DND-41 (cell line): ENCODE measurements around the gene SRD5A1.

Source experiments
- ATAC-seq: fragments of 200-7000 bp; cut with Tn5 transposase; 3 replicates; pipeline ENCODE4 v1.9.1; 2021; ENCODE audit warnings: low read depth; ENCODE audit not compliant: insufficient read depth
- DNase-seq: peaks from one replicate; pipeline ENCODE4 v3.0.0-alpha.2; 2020
- H2AFZ ChIP-seq: 2 replicates; pipeline ENCODE4 v1.6.0; 2012; ENCODE audit warnings: low read depth, low read length
- H3K27ac ChIP-seq: 2 replicates; pipeline ENCODE4 v1.5.1; 2012; ENCODE audit warnings: low read length, inconsistent platforms
- H3K27me3 ChIP-seq: fragments of 200-600 bp; sonication (generic); 2 replicates; pipeline ENCODE4 v1.6.0; 2012; ENCODE audit warnings: low read length, mild to moderate bottlenecking, inconsistent platforms; ENCODE audit not compliant: insufficient read depth, poor library complexity
- H3K36me3 ChIP-seq: 2 replicates; pipeline ENCODE4 v1.5.1; 2012; ENCODE audit warnings: low read length, inconsistent platforms; ENCODE audit not compliant: insufficient read depth
- H3K4me1 ChIP-seq: 2 replicates; pipeline ENCODE4 v1.5.1; 2012; ENCODE audit warnings: mild to moderate bottlenecking, low read length; ENCODE audit not compliant: insufficient read depth
- H3K4me2 ChIP-seq: 2 replicates; pipeline ENCODE4 v1.6.0; 2012; ENCODE audit warnings: mild to moderate bottlenecking, moderate library complexity, low read length, inconsistent platforms; ENCODE audit not compliant: insufficient read depth
- H3K4me3 ChIP-seq, 2 experiments: fragments of 200-600 bp in 1 of 2; shearing (Covaris generic) in 1 of 2; 2 replicates each; pipeline ENCODE4 v1.5.1; 2012 to 2016; ENCODE audit warnings: inconsistent platforms in 2 of 2, low read length in 2 of 2, mild to moderate bottlenecking in 2 of 2, low read depth in 1 of 2, moderate library complexity in 1 of 2
- H3K79me2 ChIP-seq: 2 replicates; pipeline ENCODE4 v1.6.0; 2012; ENCODE audit warnings: low read length, inconsistent platforms; ENCODE audit not compliant: insufficient read depth
- H3K9ac ChIP-seq: 2 replicates; pipeline ENCODE4 v1.6.0; 2012; ENCODE audit warnings: low read depth, mild to moderate bottlenecking, inconsistent platforms, low read length, moderate library complexity
- H3K9me3 ChIP-seq: 2 replicates; pipeline ENCODE4 v1.5.1; 2012; ENCODE audit warnings: low read length, moderate library complexity, mild to moderate bottlenecking, inconsistent platforms; ENCODE audit not compliant: insufficient read depth, severe bottlenecking
- H4K20me1 ChIP-seq: 2 replicates; pipeline ENCODE4 v1.6.0; 2012; ENCODE audit warnings: low read length; ENCODE audit not compliant: insufficient read depth
- CTCF ChIP-seq: IDR thresholded peaks from 2 replicates; pipeline ENCODE4 v1.5.1; 2012; ENCODE audit warnings: borderline replicate concordance, low read length, moderate library complexity, mild to moderate bottlenecking; ENCODE audit not compliant: poor library complexity, severe bottlenecking; ENCODE audit errors: extremely low read depth
- EZH2 ChIP-seq: IDR thresholded peaks from 3 replicates; pipeline ENCODE4 v1.6.1; 2012; ENCODE audit warnings: borderline replicate concordance, low read depth, mild to moderate bottlenecking, moderate library complexity, low read length, inconsistent platforms; ENCODE audit not compliant: severe bottlenecking

Gene SRD5A1

GRCh38 chr5:6615034-6615815, 18.0 kb upstream of the SRD5A1 start:
- TF ChIP-seq EZH2 (no peak), CTCF (no peak)
- no peaks in the 10 kb centered on the region for H3K27me3 ChIP-seq
- no peak overlapping the region for H3K4me3 ChIP-seq
- H4K20me1 ChIP-seq: peaks cover 60% of the 10 kb centered on the region
- H3K27ac ChIP-seq: no peak overlapping the region
- peaks cover 97% of the 10 kb centered on the region for H3K36me3 ChIP-seq
- H3K79me2 ChIP-seq: peaks cover 81% of the 10 kb centered on the region
- H3K4me2 ChIP-seq: no peak overlapping the region
- H2AFZ ChIP-seq: no peak overlapping the region
- ATAC-seq: no peak
- DNase-seq: no peak
- H3K9ac ChIP-seq: no peak overlapping the region
- H3K4me1 ChIP-seq: no peaks in the 10 kb centered on the region
- no peaks in the 10 kb centered on the region for H3K9me3 ChIP-seq

GRCh38 chr5:6616632-6617031, 16.6 kb upstream of the SRD5A1 start:
- Histone ChIP-seq H3K9me3 (no peaks in the 10 kb centered on the region), H3K79me2 (peaks cover 80% of the 10 kb centered on the region), H2AFZ (no peak overlapping the region), H3K9ac (no peak overlapping the region), H3K36me3 (peaks cover 93% of the 10 kb centered on the region), H3K4me1 (no peaks in the 10 kb centered on the region), H3K27ac (no peak overlapping the region), H3K27me3 (no peaks in the 10 kb centered on the region), H3K4me3 (no peak overlapping the region), H3K4me2 (no peak overlapping the region), H4K20me1 (peaks cover 60% of the 10 kb centered on the region)
- no peak for TF ChIP-seq CTCF
- no peak for TF ChIP-seq EZH2
- ATAC-seq (no peak), DNase-seq (no peak)

GRCh38 chr5:6623228-6623627, 10.0 kb upstream of the SRD5A1 start:
- H3K9ac ChIP-seq: no peak overlapping the region
- no peak overlapping the region for H2AFZ ChIP-seq
- no peak for TF ChIP-seq EZH2
- TF ChIP-seq CTCF: no peak
- ATAC-seq (no peak), DNase-seq (no peak)
- H3K4me1 ChIP-seq: no peaks in the 10 kb centered on the region
- H3K9me3 ChIP-seq: no peaks in the 10 kb centered on the region
- peaks cover 92% of the 10 kb centered on the region for H3K36me3 ChIP-seq
- no peak overlapping the region for H3K27ac ChIP-seq
- peaks cover 85% of the 10 kb centered on the region for H3K79me2 ChIP-seq
- H4K20me1 ChIP-seq: peaks cover 52% of the 10 kb centered on the region
- no peaks in the 10 kb centered on the region for H3K27me3 ChIP-seq
- no peak overlapping the region for H3K4me3 ChIP-seq
- no peak overlapping the region for H3K4me2 ChIP-seq
